Ascending aorta (tissue), 2 donors: ENCODE measurements around the gene NHS. TPM values are rescaled to one million over a fixed set of nuclear protein-coding genes. Genes with fewer than 3 reads are reported as not detected.
A peak's percentile ranks its signal among the peaks of the same experiment; 100 is the strongest.

Experiments used
- DNase-seq, 2 donors: peaks; one replicate each; pipeline ENCODE4 v3.0.0-alpha.2; 2019; ENCODE audit warnings: low spot score in 2 of 2
- H3K27ac ChIP-seq, 2 donors: fragments of 200-600 bp; sonication (generic); one replicate each; pipeline ENCODE4 v1.5.1; 2016 to 2017; ENCODE audit warnings: mild to moderate bottlenecking in 1 of 2
- H3K27me3 ChIP-seq: fragments of 200-600 bp; sonication (generic); one replicate; pipeline ENCODE4 v1.5.1; 2017
- H3K36me3 ChIP-seq, 2 donors: fragments of 200-600 bp; sonication (generic); one replicate each; pipeline ENCODE4 v1.5.1; 2016
- H3K4me1 ChIP-seq, 2 donors: fragments of 200-600 bp; sonication (generic); one replicate each; pipeline ENCODE4 v1.5.1; 2016 to 2017; ENCODE audit warnings: mild to moderate bottlenecking in 1 of 2
- H3K4me3 ChIP-seq, 2 donors: fragments of 200-600 bp; sonication (generic); one replicate each; pipeline ENCODE4 v1.5.1; 2016 to 2017; ENCODE audit warnings: mild to moderate bottlenecking in 1 of 2
- H3K9me3 ChIP-seq, 2 donors: fragments of 200-600 bp; sonication (generic); one replicate each; pipeline ENCODE4 v1.5.1; 2016
- intact Hi-C: fragments of 100-400 bp; cut with DNase I; formaldehyde crosslinking; loops from one replicate; pipeline ENCODE4 v1.15.1; 2023
- total RNA-seq: library from RNA; depleted of rRNA; stranded (reverse); fragments of >200 nt; gene quantifications from one replicate; pipeline ENCODE4 v1.1.0, GENCODE V29; 2016
- TF ChIP-seq, protein P1 (sequence below), 3 experiments: fragments of 200-600 bp in 2 of 3; fragments of 450-650 bp in 1 of 3; sonication (generic) in 2 of 3; IDR thresholded peaks; one replicate each; pipeline ENCODE4 v1.5.1; 2016 to 2019; ENCODE audit warnings: antibody characterized with exemption in 3 of 3, mild to moderate bottlenecking in 1 of 3, moderate library complexity in 1 of 3

NHS gene
- total RNA-seq, 1 donor from 2014 or later = 8.8 TPM

DNA sequence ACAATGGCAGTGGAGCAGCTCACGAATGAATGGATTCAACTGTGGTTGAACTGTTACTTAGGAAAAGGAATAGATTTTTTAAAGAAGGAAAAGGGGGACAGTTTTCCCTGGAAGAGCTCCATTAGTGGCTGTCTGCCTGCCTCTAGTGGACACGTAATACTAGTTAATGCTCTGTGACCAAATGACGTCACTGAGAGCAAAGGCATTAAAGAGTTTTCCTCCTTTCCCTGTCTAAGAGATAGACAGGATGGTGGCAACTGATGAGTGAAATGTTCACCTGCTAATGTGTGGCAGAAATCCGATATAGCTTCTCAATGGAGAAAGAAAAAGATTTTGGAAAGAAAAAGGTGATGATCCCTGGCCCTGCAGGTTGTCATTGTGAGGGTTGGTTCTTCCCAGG, 310.0 kb downstream of the NHS start:
- H3K4me1 ChIP-seq = peaks cover 0 to 5% of the 10 kb centered on the region in 2 donors

DNA sequence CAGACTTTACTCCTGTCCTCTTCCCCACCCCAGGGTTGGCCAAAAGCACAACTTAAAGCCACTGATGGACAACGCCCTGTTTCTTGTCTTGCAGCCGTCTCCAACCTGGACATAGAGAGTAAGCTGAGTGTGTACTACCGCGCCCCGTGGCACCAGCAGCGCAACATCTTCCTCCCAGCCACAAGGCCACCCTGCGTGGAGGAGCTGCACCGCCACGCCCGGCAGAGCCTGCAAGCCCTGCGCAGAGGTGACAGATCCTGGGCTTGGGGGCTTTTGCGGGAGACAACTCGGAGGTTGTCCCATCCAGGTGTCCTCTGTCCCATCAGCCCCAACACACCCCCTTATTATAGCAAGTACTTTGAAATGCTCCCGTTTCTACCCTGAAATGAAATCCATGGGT, 312.6 kb downstream of the NHS start:
- H3K27me3 ChIP-seq = no peaks in the 10 kb centered on the region
- DNase-seq = no peak
- intact Hi-C loops = loop anchor here (10.0 kb wide), 1 partner anchor 63 kb away; no protein-coding TSS in a partner anchor
- H3K27ac ChIP-seq = no peak overlapping the region
- TF ChIP-seq, protein P1, sequence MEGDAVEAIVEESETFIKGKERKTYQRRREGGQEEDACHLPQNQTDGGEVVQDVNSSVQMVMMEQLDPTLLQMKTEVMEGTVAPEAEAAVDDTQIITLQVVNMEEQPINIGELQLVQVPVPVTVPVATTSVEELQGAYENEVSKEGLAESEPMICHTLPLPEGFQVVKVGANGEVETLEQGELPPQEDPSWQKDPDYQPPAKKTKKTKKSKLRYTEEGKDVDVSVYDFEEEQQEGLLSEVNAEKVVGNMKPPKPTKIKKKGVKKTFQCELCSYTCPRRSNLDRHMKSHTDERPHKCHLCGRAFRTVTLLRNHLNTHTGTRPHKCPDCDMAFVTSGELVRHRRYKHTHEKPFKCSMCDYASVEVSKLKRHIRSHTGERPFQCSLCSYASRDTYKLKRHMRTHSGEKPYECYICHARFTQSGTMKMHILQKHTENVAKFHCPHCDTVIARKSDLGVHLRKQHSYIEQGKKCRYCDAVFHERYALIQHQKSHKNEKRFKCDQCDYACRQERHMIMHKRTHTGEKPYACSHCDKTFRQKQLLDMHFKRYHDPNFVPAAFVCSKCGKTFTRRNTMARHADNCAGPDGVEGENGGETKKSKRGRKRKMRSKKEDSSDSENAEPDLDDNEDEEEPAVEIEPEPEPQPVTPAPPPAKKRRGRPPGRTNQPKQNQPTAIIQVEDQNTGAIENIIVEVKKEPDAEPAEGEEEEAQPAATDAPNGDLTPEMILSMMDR (IDR thresholded peaks at IDR 0.05) = no peak
- H3K36me3 ChIP-seq = no peaks in the 10 kb centered on the region
- peaks cover 0 to 8% of the 10 kb centered on the region in 2 donors for H3K4me1 ChIP-seq
- no peak overlapping the region for H3K4me3 ChIP-seq
- no peaks in the 10 kb centered on the region for H3K9me3 ChIP-seq

More for the DNA sequence above, 310.0 kb downstream of the NHS start:
- TF ChIP-seq, protein P1 (IDR thresholded peaks at IDR 0.05) = no peak
- intact Hi-C loops = loop anchor here (10.0 kb wide), 1 partner anchor 60 kb away; no protein-coding TSS in a partner anchor
- Histone ChIP-seq H3K27me3 (no peaks in the 10 kb centered on the region), H3K9me3 (no peaks in the 10 kb centered on the region), H3K36me3 (no peaks in the 10 kb centered on the region), H3K27ac (peak overlapping the region in 1 of 2 donors; percentile 12), H3K4me3 (no peak overlapping the region)
- no peak for DNase-seq

DNA sequence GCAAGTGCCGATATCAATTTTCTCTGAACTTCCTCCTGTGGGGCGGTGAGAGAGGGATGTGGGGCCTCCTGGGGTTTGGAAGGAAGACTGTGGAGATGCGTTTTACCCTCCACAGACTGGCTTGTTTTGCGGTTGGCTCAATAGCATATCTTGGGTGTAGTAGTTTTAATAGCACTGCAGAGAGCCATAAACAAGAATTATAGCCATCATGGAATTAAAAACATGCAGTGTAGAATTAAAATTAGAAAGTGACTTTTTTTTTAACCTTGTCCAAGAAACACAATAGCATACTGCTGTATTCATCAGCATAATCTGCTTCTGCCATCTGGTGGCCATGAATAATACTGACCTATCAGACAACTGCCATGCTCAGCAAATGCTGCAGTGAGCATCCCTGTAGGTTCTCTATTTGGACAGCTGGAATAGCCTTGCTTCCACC, 315.0 kb downstream of the NHS start:
- H3K9me3 ChIP-seq = no peaks in the 10 kb centered on the region
- H3K4me3 ChIP-seq = no peak overlapping the region
- DNase-seq = no peak
- peaks cover 0 to 8% of the 10 kb centered on the region in 2 donors for H3K4me1 ChIP-seq
- TF ChIP-seq, protein P1 (IDR thresholded peaks at IDR 0.05) = peak; percentile 54 to 75 (median 56)
- H3K36me3 ChIP-seq = no peaks in the 10 kb centered on the region
- H3K27ac ChIP-seq = peak overlapping the region in 1 of 2 donors; percentile 59
- H3K27me3 ChIP-seq = no peaks in the 10 kb centered on the region
- intact Hi-C loops = loop anchor here (1.0 to 10.0 kb wide), 6 partner anchors 65 to 853 kb away; partner anchors contain the start of gene NHS

DNA sequence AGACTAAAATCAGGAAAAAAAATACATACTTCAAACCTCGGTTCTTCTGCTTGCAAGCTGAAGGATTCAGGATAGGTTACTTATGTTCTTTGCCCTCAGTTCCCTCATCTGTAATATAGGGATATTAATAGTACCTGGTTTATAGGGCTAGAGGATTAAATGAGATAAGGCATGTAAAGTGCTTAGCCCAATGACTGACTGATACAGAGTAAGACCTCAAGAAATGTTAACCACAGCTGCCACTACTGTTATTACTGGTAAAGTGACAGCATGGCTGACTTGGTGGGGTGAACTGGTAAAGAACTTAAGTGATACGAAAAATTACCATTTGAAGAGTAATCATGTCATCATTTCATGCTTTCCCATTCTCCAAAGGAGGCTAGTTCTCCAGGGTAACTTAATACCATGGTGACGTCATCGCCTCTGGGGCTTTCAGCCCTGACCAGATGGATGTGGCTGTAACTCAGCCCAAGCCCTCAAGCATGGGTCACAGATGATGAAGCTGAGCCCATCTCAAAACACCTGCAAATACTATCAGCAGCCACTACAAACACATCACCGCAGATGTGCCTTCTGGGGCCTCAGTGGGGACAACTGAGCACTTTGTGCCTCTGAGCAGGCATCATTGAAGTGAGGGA, 317.8 kb downstream of the NHS start:
- intact Hi-C loops = loop anchor here (5.0 kb wide), 2 partner anchors 156 to 856 kb away; no protein-coding TSS in a partner anchor
- no peaks in the 10 kb centered on the region for H3K36me3 ChIP-seq
- no peak for DNase-seq
- TF ChIP-seq, protein P1 (IDR thresholded peaks at IDR 0.05) = no peak
- H3K27ac ChIP-seq = no peak overlapping the region
- no peaks in the 10 kb centered on the region for H3K27me3 ChIP-seq
- H3K4me1 ChIP-seq = peaks cover 0 to 8% of the 10 kb centered on the region in 2 donors
- no peaks in the 10 kb centered on the region for H3K9me3 ChIP-seq
- no peak overlapping the region for H3K4me3 ChIP-seq

DNA sequence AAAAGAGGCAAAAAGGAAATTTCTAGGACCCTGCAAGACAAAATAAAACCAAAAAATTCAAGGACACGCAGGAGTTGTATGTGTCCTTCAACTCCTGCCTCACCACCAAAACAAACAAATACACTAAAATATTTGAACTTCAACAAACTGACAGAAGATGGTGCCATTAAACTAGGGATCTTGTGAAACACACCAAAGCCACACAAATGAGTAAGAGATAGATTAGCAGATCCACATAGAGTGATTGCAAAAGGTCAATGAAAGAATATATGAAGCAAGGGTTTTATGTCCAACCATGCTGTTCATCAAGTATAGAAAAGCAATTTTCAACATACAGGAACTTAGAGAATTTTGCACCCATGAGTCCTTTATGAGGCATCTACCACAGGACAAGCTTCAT, 322.2 kb downstream of the NHS start:
- TF ChIP-seq, protein P1 (IDR thresholded peaks at IDR 0.05) = no peak
- no peaks in the 10 kb centered on the region for H3K27me3 ChIP-seq
- no peaks in the 10 kb centered on the region for H3K9me3 ChIP-seq
- no peak overlapping the region for H3K27ac ChIP-seq
- H3K36me3 ChIP-seq = no peaks in the 10 kb centered on the region
- H3K4me3 ChIP-seq = no peak overlapping the region
- H3K4me1 ChIP-seq = no peaks in the 10 kb centered on the region
- no peak for DNase-seq
- intact Hi-C loops = no loop called here
